HG02840 (cell line): Measurements from ENCODE around the gene OR7D4.
"Not testable (repeated sequence)": the region's sequence is repeated elsewhere in the genome, so short reads cannot be mapped to it uniquely, and the experiment has no call there.

Experiments
- ATAC-seq: cut with Tn5 transposase; IDR thresholded peaks from one replicate; pipeline ENCODE4 v1.9.1; 2021; ENCODE audit warnings: mild to moderate bottlenecking, moderate library complexity, moderate number of reproducible peaks; ENCODE audit not compliant: unreplicated experiment, low FRiP score

OR7D4 gene

DNA sequence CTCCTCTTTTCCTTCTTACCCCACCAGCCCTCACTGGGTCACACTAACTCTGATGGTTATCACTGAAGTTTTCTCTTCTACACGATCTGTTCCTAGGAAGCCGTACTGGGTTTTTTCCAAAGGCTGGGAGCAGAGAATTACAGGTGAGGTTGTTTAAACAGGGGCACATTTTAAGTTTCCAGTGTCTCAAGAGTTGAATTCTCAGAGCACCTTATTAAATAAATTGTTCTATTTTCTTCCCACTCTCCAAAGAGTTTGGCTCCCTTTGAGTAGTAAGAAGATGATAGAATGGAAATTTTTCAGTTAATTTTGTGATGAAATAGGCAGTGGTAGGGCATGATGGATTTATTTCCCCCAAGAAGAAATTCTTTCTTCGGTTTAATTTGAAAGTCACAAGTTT, at the start of gene OR7D4:
Gene OR7D4 (minus strand): TSS at position 101 of the 400 bp plus-strand sequence. CDS start 4,752 bp downstream, outside the sequence.
- ATAC-seq: no peak

DNA sequence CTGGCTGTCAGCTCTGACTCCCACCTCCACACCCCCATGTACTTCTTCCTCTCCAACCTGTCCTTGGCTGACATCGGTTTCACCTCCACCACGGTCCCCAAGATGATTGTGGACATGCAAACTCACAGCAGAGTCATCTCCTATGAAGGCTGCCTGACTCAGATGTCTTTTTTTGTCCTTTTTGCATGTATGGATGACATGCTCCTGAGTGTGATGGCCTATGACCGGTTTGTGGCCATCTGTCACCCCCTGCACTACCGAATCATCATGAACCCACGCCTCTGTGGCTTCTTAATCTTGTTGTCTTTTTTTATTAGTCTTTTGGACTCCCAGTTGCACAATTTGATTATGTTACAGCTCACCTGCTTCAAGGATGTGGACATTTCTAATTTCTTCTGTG, 31.8 kb upstream of the OR7D4 start:
- ATAC-seq: no peak

DNA sequence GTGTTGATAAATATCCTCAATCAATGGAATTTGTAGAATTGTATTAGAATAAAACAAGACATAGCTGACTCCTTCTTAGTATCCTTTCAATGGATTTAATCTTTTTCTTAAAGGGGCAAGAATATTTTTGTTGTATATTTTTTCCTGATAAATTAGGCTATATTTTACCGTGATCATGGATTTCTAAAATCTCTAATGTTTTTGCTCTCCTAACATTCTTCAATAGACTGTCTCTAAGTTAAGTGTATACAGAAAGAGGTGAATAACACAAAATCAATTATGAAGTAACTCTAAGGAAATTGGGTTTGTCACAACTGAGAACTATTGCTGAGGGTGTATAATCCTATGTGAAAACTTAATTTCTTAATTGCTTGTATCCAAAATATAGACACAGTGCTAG, 31.2 kb upstream of the OR7D4 start, which contains the start of gene OR7E24:
Gene OR7E24 (plus strand): TSS at position 301 of the 400 bp plus-strand sequence. CDS start 114 bp downstream, outside the sequence.
- ATAC-seq: no peak

DNA sequence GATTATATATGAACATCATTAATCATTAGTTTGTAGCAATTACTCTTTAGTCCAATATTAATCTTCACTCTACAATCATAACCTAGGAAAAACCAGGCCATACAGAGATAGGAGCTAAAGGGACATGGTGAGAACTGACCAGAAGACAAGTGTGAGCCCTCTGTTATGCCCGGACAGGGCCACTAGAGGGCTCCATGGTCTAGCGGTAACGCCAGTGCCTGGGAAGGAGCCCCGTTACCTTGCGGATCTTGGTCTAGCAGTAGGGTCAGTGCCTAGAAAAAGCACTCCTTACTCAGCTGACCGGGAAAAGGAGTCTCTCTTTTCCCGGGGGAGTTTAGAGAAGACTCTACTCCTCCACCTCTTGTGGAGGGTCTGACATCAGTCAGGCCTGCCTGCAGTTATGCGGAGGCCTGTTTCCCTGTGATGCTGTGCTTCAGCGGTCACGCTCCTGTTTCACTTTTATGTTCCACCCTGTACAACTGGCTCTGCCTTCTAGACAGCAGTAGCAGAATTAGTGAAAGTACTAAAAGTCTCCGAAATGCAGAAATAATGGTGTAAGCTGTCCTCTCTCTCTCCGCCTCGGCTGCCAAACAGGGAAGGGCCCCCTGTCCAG, 13.8 kb downstream of the OR7D4 start:
- ATAC-seq: no peak

DNA sequence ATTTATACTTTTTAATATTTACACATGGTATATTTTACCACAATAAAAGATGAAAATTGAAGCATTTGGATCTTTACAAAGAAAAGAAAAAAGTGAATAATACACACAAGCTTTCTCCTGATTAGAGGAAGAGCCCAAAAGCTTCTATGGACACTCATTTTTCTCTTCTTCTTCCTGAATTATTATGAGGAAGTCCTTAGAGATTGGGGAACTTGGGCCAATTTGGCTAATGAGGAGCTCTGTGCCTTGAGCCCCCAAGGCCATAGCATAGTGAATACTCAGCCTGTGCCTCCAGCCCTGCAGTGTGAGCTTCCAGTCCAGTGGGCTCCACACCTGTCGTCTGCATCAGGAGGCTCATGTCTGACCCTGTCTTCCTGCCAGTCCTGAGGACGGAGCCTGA, 21.3 kb downstream of the OR7D4 start:
- not testable (repeated sequence) for ATAC-seq

DNA sequence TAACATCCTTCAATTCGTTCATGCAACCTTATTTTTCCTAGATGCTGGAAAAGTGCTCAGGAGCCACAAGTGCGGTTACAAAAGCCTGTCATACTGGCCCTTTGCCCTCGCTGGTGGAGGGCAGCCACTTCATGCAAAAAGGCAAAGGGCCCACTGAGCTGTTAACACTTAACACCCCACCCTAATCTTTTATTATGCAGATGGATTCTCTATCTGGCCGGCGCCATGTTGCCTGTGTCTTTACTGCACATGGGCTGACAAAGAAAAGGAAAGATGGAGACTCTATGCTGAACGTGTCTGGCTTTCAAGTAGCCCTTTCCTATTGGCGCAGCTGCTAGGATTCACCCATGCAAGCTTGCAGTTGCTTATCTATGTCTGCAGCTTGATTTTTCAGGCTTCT, 29.9 kb downstream of the OR7D4 start:
- ATAC-seq: no peak

DNA sequence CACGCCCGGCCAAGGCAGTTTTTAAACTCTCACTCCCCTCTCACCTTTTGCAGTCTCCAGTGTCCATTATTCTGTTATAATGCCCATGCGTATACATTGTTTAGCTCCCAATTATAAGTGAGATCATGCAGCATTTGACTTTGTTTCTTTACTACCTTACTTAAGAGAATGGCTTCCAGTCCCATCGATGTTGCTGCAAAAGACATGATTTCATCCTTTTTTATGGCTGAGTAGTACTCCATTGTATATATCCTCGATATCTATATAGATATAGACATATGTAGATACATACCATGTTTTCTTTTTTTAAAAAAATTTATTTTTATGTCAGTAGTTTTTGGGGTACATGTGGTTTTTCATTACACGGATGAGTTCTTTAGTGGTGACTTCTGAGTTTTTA, 32.2 kb downstream of the OR7D4 start:
- ATAC-seq: no peak

DNA sequence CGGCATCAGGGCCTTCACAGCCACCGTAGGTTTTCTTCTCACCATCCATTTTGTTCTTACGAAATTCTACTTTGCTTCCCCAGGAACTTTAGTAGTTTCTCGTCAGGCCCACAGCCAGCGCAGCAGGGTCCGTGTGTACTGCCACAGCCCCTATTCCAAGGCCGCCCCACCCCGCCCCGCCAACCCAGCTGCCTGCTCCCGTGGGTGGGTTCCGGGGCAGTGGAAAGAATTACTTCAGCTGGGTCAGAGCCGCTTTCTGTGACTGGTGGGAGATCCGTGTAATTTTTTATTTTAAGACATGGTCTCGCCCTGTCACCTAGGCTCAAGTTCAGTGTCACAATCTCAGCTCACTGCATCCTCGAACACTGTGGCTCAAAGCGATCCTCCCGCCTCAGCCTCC, 36.4 kb downstream of the OR7D4 start:
- ATAC-seq: no peak

DNA sequence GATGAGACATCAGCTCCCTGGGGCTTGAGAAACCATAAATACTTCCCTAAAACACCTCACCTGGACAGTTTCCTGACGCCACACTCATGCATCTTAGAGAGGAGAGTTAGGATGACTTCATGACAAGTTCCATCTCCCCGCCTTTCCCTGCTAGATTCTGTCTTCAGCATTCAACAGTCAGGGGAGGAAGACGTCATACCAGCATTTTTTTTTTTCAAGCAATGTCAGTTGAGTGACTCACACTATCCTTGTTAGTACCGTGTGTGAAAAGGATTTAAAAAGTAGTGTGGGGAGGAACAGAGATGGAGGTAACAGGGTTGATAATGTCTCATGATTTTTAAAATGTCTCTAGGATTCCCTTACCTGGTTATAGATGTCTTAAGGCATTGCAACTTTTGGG, 40.5 kb downstream of the OR7D4 start, which contains the start of gene OR7D2:
Gene OR7D2 (plus strand): TSS at position 79 of the 400 bp plus-strand sequence. CDS start 6,803 bp downstream, outside the sequence.
- ATAC-seq: no peak

DNA sequence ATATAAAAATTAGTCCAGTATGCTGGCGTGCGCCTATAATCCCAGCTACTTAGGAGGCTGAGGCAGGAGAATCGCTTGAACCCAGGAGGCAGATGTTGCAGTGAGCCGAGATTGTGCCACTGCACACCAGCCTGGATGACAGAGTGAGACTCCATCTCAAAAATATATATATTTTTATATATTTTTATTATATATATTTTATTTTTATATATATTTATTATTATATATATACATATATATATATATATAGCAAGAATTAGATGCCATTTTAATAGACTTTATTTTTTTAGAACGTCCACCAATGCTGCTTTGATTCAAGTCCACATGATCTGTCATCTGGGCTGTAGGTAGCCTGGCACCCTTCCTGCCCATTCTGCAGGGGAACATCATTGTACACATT, 44.1 kb downstream of the OR7D4 start:
- ATAC-seq: no peak

DNA sequence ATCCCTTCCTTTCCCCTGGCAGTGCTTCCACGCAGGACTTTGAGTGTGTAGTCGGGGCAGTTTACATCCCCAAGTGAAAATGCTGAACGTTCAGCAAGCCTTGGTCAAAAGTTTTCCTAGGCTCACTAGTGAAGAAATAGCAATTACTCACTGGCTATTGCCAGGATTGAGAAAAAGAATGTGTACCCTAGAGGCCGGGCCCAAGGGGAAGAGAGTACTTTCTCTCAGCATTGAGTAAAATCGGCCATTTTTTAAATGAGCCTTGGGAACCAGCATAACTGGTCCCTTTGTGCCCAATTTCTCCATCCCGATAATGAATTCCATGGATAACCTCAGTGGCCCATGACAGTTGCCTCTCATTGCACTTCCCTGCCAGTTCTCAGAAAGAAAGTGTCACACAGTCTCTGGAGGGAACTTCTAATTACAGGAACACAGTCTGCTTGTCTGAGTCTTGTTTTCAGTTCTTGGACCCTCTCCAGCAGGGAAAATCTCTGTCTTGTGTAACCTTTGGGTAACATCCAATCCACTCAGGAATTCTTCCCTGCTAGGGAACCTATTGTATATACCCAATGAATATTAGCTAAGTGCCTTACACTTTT, 47.9 kb downstream of the OR7D4 start:
- no peak for ATAC-seq

DNA sequence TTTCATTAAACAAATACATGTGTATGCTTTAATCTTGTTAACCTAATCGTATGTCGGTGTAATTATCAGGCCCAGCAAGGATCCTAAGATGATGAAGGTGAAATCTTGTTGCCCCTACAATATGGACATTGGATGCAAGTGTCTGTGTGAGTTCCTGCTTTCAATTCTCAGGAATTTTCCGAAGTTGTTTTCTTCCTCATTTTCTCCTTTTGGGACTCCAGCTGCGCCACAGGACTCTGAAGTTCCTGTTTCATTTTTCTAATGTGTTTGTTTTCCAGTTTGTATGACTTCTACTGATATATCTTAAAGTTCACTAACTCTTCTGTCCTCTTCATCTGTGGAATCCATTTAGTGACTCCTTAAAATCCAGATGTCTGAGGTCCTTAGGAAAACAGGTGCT, 52.5 kb downstream of the OR7D4 start:
- ATAC-seq: no peak

DNA sequence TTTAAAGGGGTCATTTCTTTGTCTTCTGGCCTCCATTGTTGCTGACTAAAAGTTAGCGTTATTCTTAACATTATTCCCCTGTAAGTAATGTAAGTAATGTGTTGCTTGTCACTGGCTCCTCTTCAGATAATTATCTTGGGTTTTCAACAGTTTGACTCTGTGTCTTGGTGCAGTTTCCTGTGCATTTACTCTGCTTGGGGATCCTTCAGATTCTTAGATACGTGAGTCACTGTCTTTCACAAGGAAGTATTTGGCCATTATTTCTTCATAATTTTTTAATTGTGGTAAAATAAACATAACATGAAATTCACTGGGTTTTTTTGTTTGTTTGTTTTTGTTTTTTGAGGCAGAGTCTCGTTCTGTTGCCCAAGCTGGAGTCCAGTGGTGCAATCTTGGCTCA, 54.1 kb downstream of the OR7D4 start:
- ATAC-seq: no peak

DNA sequence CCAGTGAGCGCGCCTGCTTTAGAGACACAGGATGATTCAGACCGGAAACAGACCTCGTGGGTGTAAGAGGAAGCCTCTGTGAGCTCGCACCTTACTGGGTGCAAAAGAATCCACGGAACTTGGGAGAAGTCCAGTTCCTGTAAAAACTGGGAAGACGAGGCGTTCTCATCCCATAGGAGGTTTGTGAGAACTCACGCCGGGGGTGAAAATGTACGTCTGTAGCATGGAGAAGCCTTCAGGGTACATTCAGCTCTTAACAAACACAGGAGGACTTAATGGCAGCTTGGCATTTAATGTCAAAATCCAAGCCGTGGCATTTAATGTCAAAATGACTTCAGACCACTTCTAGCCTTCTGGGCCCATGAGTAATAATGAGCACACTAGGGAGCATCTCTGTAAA, 58.0 kb downstream of the OR7D4 start:
- no peak for ATAC-seq
